Activated CD4-positive, alpha-beta memory T cell treated with anti-CD3 and anti-CD28 coated beads, Interleukin-2, amount 10 ng/mL, durations not matched to agents 7 days and 5 days (primary cell): ENCODE data around the gene SLCO4A1. TPM values are rescaled to one million over a fixed set of nuclear protein-coding genes. Genes with fewer than 3 reads are reported as not detected.

Source experiments
- CTCF ChIA-PET: fragments of 350-600 bp; sonication (Branson Sonifier 250); formaldehyde crosslinking; loops from one replicate; lab custom pipeline; 2021; ENCODE audit warnings: antibody characterized with exemption, inconsistent platforms; lab: Charles Lee
- POLR2A ChIA-PET: fragments of 350-600 bp; sonication (Branson Sonifier 250); formaldehyde crosslinking; loops from one replicate; lab custom pipeline; 2021; ENCODE audit warnings: antibody characterized with exemption; lab: Charles Lee
- DNase-seq: peaks from one replicate; pipeline ENCODE4 v3.0.0-alpha.2; 2020
- H3K27ac Mint-ChIP-seq: one replicate; pipeline ENCODE4 v1.8.0; 2021; ENCODE audit warnings: mild to moderate bottlenecking, mixed read lengths
- H3K27me3 Mint-ChIP-seq: one replicate; pipeline ENCODE4 v1.8.0; 2021; ENCODE audit warnings: mixed read lengths
- H3K36me3 Mint-ChIP-seq: one replicate; pipeline ENCODE4 v1.8.0; 2021; ENCODE audit warnings: low read depth, mixed read lengths
- H3K4me1 Mint-ChIP-seq: one replicate; pipeline ENCODE4 v1.8.0; 2021; ENCODE audit warnings: mixed read lengths
- H3K4me3 Mint-ChIP-seq: one replicate; pipeline ENCODE4 v1.8.0; 2021; ENCODE audit warnings: mild to moderate bottlenecking, mixed read lengths
- H3K9me3 Mint-ChIP-seq: one replicate; pipeline ENCODE4 v1.8.0; 2021; ENCODE audit warnings: mixed read lengths
- total RNA-seq, 2 experiments: library from RNA; stranded (reverse); gene quantifications; one replicate each; pipeline ENCODE4 v1.2.3, GENCODE V29; 2021

The SLCO4A1 gene
- total RNA-seq, 2 experiments from 2014 or later = 51.5 to 51.7 TPM

DNA sequence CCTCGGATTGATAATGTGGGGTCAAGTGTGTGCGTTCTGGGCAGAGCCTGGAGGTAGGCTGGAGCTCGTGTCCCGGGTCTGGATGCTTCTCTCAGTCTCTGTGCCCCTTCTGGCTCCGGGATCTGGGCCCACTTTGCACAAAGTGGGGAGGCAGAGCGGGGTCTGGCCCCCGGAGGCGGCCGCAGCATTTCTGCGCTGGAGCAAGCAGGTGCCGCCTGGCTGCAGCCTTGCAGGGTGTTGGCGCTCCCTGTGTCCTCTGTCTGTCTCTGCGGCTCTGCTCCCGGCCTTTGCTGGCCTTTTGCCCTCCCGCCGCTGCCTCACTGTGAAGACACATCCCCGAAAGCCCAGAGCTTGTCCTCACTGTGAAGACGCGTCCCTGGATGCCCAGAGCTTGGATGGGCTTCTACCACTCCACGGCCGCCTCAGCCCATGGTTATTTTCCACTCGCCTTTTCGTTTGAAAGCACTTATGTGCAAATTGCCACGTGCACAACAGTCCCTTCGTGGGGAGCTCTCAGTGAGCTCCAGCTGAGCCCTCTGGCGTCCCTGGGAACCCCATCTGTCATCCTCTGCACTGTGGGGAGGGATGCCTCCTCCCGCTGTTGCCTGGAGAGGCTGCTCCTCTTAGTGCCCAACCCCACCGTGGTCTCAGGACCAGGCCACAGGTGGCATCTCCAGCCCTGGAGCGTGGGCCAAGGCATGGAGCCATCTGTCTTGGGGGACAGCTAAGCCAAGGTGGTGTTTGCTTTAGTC is 17.4 kb downstream of the SLCO4A1 start:
- ChIA-PET POLR2A (no interaction called here), CTCF (no interaction called here)
- H3K4me1 Mint-ChIP-seq = no peaks in the 10 kb centered on the region
- DNase-seq = no peak
- no peak overlapping the region for H3K4me3 Mint-ChIP-seq
- peaks cover 15% of the 10 kb centered on the region for H3K36me3 Mint-ChIP-seq
- H3K27me3 Mint-ChIP-seq = no peaks in the 10 kb centered on the region
- H3K9me3 Mint-ChIP-seq = no peaks in the 10 kb centered on the region
- H3K27ac Mint-ChIP-seq = no peak overlapping the region

DNA sequence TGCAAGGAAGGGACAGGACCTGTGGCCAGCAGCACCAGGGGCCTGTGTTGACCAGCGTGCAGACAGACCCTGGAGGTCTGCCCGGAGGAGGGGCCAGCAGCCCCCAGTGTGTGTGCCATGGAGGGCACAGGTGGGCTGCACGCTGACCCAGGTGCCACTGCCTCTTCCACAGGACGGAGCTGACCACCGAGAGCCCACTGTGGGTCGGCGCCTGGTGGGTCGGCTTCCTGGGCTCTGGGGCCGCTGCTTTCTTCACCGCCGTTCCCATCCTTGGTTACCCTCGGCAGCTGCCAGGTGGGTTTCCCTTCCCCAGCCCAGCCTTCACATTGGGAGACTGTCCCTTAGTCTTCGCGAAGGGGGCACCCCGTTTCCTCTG is 17.9 kb downstream of the SLCO4A1 start:
- ChIA-PET CTCF (no interaction called here), POLR2A (no interaction called here)
- H3K36me3 Mint-ChIP-seq = peaks cover 15% of the 10 kb centered on the region
- no peak overlapping the region for H3K4me3 Mint-ChIP-seq
- no peaks in the 10 kb centered on the region for H3K27me3 Mint-ChIP-seq
- DNase-seq = no peak
- H3K4me1 Mint-ChIP-seq = no peaks in the 10 kb centered on the region
- no peak overlapping the region for H3K27ac Mint-ChIP-seq
- no peaks in the 10 kb centered on the region for H3K9me3 Mint-ChIP-seq

GRCh38 chr20:62660768-62661167 is 18.5 kb downstream of the SLCO4A1 start:
- Mint-ChIP-seq H3K27ac (no peak overlapping the region), H3K4me1 (no peaks in the 10 kb centered on the region), H3K36me3 (peaks cover 15% of the 10 kb centered on the region), H3K4me3 (no peak overlapping the region), H3K27me3 (no peaks in the 10 kb centered on the region), H3K9me3 (no peaks in the 10 kb centered on the region)
- ChIA-PET POLR2A (no interaction called here), CTCF (no interaction called here)
- DNase-seq = no peak

DNA sequence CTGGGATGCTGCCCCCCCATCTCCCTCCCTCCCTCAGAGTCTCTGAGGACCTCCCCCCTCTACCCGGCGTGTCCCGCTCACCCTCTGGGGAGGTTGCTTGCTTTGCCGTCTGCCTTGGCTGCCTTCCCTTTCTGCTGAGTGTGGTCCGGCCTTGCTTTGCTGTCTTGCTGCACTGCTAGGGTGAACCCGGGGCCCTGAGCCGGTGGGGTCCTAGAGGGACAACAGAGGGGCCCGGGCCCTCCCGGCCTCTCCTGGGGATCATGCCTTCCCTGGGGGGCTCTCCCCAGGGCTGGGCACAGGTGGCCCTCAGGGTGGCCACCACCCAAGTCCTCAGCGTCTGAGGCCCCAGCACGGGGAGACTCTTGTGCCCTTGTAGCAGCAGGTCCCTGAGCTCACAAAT is 19.3 kb downstream of the SLCO4A1 start:
- H3K4me3 Mint-ChIP-seq = no peak overlapping the region
- no peaks in the 10 kb centered on the region for H3K9me3 Mint-ChIP-seq
- H3K4me1 Mint-ChIP-seq = no peaks in the 10 kb centered on the region
- no peak overlapping the region for H3K27ac Mint-ChIP-seq
- H3K27me3 Mint-ChIP-seq = no peaks in the 10 kb centered on the region
- DNase-seq = no peak
- ChIA-PET CTCF (no interaction called here), POLR2A (no interaction called here)
- peaks cover 15% of the 10 kb centered on the region for H3K36me3 Mint-ChIP-seq

DNA sequence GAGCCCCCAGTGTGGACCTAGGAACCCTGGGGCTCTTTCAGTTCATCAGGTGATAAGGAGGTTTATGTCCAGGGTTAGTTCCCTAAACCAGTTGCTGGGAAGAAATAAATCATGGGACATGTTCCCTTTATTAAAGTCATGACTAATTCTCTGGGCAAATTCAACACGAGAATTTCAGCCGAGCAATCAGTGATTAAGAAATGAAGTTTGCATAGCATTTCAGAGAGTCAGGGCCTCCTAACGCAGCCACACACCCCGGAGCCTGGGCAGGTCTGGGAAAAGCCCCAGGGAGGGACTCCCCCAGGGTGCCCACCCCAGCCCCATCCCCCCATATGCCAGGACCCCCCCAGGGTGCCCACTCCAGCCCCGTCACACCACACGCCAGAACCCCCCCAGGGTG is 20.1 kb downstream of the SLCO4A1 start:
- H3K4me1 Mint-ChIP-seq = no peaks in the 10 kb centered on the region
- POLR2A ChIA-PET = no interaction called here
- CTCF ChIA-PET = no interaction called here

GRCh38 chr20:62663145-62664018 is 21.1 kb downstream of the SLCO4A1 start:
- H3K27ac Mint-ChIP-seq = no peak overlapping the region
- no peak for DNase-seq
- CTCF ChIA-PET = no interaction called here
- peaks cover under 1% of the 10 kb centered on the region for H3K4me1 Mint-ChIP-seq
- no peaks in the 10 kb centered on the region for H3K27me3 Mint-ChIP-seq
- peaks cover 23% of the 10 kb centered on the region for H3K36me3 Mint-ChIP-seq
- H3K4me3 Mint-ChIP-seq = no peak overlapping the region
- H3K9me3 Mint-ChIP-seq = no peaks in the 10 kb centered on the region
- POLR2A ChIA-PET = interaction anchor here (0.9 kb wide), 1 partner anchor 12 kb away, joined by 3 read pairs; no protein-coding TSS in a partner anchor

More for the DNA sequence above, 20.1 kb downstream of the SLCO4A1 start:
- Mint-ChIP-seq H3K9me3 (no peaks in the 10 kb centered on the region), H3K27ac (no peak overlapping the region), H3K4me3 (no peak overlapping the region), H3K36me3 (peaks cover 17% of the 10 kb centered on the region), H3K27me3 (no peaks in the 10 kb centered on the region)
- no peak for DNase-seq

GRCh38 chr20:62664019-62664971 is 22.0 kb downstream of the SLCO4A1 start:
- no peak for DNase-seq
- Mint-ChIP-seq H3K4me1 (peaks cover 3% of the 10 kb centered on the region), H3K27ac (no peak overlapping the region), H3K36me3 (peaks cover 21% of the 10 kb centered on the region), H3K27me3 (no peaks in the 10 kb centered on the region), H3K9me3 (no peaks in the 10 kb centered on the region), H3K4me3 (no peak overlapping the region)
- POLR2A ChIA-PET = no interaction called here
- CTCF ChIA-PET = no interaction called here

GRCh38 chr20:62665153-62665754 is 23.0 kb downstream of the SLCO4A1 start:
- POLR2A ChIA-PET = no interaction called here

DNA sequence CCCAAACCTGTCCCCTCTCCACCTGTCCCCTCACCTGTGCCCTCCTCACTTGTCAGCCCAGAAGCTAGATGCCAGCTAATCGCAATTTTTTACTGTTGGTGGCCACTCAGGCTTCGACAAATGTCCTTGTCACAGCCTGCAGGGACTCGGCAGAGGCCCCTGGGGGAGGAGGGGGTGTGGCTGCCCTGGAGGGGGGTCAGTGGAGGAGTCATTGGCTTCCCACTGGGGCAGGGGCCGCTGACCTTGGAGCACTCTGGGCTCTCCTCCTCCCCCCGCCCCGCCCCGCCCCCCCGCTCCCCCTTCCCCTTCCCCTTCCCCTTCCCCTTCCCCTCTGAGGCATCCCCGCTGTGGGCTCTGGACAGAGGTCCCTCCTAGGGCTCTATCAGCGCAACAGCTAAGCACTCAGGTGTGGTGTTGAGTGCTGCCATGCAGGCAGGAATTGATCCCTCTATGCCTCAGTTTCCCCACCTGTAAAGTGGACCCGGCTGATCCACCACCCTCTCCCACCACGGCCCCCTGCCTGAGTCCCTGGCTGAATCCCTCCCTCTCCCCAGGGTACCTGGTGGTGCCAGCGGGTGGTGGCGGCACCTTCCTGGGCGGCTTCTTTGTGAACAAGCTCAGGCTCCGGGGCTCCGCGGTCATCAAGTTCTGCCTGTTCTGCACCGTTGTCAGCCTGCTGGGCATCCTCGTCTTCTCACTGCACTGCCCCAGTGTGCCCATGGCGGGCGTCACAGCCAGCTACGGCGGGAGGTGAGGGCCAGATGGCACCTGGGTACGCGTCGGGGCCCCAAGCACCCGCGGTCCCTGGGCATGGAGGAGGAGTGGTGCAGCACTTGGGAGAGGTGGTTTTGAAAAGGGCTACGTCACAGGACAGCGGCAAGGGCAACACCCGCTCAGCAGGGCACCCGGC is 23.8 kb downstream of the SLCO4A1 start:
- no peak overlapping the region for H3K4me3 Mint-ChIP-seq
- DNase-seq = no peak
- H3K27me3 Mint-ChIP-seq = no peaks in the 10 kb centered on the region
- no peaks in the 10 kb centered on the region for H3K9me3 Mint-ChIP-seq
- POLR2A ChIA-PET = no interaction called here
- peaks cover 18% of the 10 kb centered on the region for H3K36me3 Mint-ChIP-seq
- H3K4me1 Mint-ChIP-seq = peaks cover 3% of the 10 kb centered on the region
- H3K27ac Mint-ChIP-seq = no peak overlapping the region
- CTCF ChIA-PET = no interaction called here

More at GRCh38 chr20:62665153-62665754, 23.0 kb downstream of the SLCO4A1 start:
- Mint-ChIP-seq H3K36me3 (peaks cover 18% of the 10 kb centered on the region), H3K27me3 (no peaks in the 10 kb centered on the region), H3K9me3 (no peaks in the 10 kb centered on the region), H3K4me1 (peaks cover 3% of the 10 kb centered on the region), H3K27ac (no peak overlapping the region), H3K4me3 (no peak overlapping the region)
- CTCF ChIA-PET = no interaction called here
- DNase-seq = no peak

DNA sequence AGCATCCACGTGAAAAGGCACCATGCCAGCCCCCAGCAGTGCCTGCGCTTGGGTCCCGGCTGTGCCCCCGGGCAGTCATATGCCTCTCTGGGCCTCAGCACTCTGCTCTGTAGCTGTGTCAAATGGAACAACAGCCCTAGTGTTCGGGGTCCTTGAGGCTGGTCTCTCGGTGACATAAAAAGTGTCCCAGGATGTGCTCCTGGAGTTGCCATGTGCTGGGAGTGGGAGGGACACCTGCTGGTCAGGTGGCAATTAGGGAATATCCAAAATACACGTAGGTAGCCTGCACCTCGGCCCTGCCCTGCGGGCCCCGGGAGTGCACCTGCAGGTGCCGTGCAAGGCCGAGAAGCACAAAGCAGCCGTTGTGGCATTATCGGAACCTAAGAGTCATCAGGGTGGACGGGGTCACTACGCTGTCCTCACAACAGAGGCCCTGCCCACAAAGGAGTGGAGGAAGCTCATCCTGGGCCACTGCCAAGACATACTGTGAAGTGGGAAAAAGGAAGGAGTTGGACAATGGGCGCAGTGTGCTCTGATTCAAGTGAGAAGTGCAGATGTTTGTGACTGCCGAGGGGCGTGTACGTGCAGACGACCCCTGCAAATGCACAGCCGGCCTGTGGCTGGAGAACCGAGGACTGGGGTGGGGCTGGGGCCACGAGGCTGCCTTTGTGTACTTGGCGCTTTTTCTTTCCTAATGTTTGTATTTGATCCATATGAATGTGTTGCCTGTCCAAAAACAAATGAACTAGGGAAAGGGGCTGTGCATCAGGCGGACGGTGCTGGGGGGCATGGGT is 24.6 kb downstream of the SLCO4A1 start:
- Mint-ChIP-seq H3K36me3 (peaks cover 21% of the 10 kb centered on the region), H3K4me3 (no peak overlapping the region), H3K9me3 (no peaks in the 10 kb centered on the region), H3K4me1 (peaks cover 3% of the 10 kb centered on the region), H3K27ac (no peak overlapping the region), H3K27me3 (no peaks in the 10 kb centered on the region)
- ChIA-PET CTCF (interaction anchor here (1.0 to 1.1 kb wide), 3 partner anchors 15 to 127 kb away, joined by 3 to 5 read pairs (median 4); no protein-coding TSS in a partner anchor), POLR2A (interaction anchor here (0.8 kb wide), 1 partner anchor 16 kb away, joined by 4 read pairs; no protein-coding TSS in a partner anchor)
- DNase-seq = no peak
